Loucy (cell line): ENCODE measurements around the gene RBFOX2.

Experiments used
- H2AFZ ChIP-seq: fragments of 200-600 bp; sonication (generic); 2 replicates; pipeline ENCODE4 v1.6.0; 2016; ENCODE audit warnings: antibody characterized with exemption, mild to moderate bottlenecking, low read length, moderate library complexity
- H3F3A ChIP-seq: fragments of 200-600 bp; 2 replicates; pipeline ENCODE4 v1.6.0; 2016; ENCODE audit warnings: antibody characterized with exemption, low read depth, mild to moderate bottlenecking
- H3K27me3 ChIP-seq: fragments of 200-600 bp; sonication (generic); 2 replicates; pipeline ENCODE4 v1.6.1; 2014; ENCODE audit warnings: low read length, mild to moderate bottlenecking; ENCODE audit not compliant: insufficient read depth, poor library complexity, severe bottlenecking
- H3K36me3 ChIP-seq: fragments of 200-600 bp; sonication (generic); 2 replicates; pipeline ENCODE4 v1.6.1; 2016; ENCODE audit warnings: low read length; ENCODE audit not compliant: insufficient read depth
- H3K4me1 ChIP-seq: fragments of 200-600 bp; sonication (generic); 2 replicates; pipeline ENCODE4 v1.5.1; 2014; ENCODE audit warnings: low read length, mild to moderate bottlenecking; ENCODE audit not compliant: insufficient read depth, poor library complexity, severe bottlenecking
- H3K4me2 ChIP-seq: fragments of 200-600 bp; sonication (generic); 2 replicates; pipeline ENCODE4 v1.6.0; 2014; ENCODE audit warnings: antibody characterized with exemption, low read length, low read depth, mild to moderate bottlenecking; ENCODE audit not compliant: poor library complexity, severe bottlenecking
- H3K4me3 ChIP-seq: fragments of 200-600 bp; sonication (generic); 2 replicates; pipeline ENCODE4 v1.5.1; 2014; ENCODE audit warnings: low read length, mild to moderate bottlenecking, mixed read lengths; ENCODE audit not compliant: poor library complexity, severe bottlenecking
- H3K79me2 ChIP-seq: fragments of 200-600 bp; sonication (generic); 2 replicates; pipeline ENCODE4 v1.6.1; 2014; ENCODE audit warnings: low read length; ENCODE audit not compliant: insufficient read depth
- H3K9ac ChIP-seq: fragments of 200-600 bp; sonication (generic); 2 replicates; pipeline ENCODE4 v1.6.0; 2014; ENCODE audit warnings: mild to moderate bottlenecking, low read depth, low read length, moderate library complexity; ENCODE audit not compliant: poor library complexity, severe bottlenecking
- H3K9me2 ChIP-seq: fragments of 200-600 bp; sonication (generic); replicated peaks from 2 replicates; pipeline ENCODE4 v1.6.1; 2016; ENCODE audit warnings: low read depth, low read length, mixed read lengths
- H3K9me3 ChIP-seq: fragments of 200-600 bp; sonication (generic); 2 replicates; pipeline ENCODE4 v1.6.1; 2014; ENCODE audit warnings: mild to moderate bottlenecking, antibody characterized with exemption, low read length, low read depth; ENCODE audit not compliant: insufficient read depth
- H4K20me1 ChIP-seq: fragments of 200-600 bp; sonication (generic); 2 replicates; pipeline ENCODE4 v1.6.0; 2014; ENCODE audit warnings: antibody characterized with exemption, low read length, mild to moderate bottlenecking; ENCODE audit not compliant: insufficient read depth, poor library complexity, severe bottlenecking
- EZH2phosphoT487 ChIP-seq: fragments of 200-600 bp; IDR thresholded peaks from 2 replicates; pipeline ENCODE4 v1.6.1; 2018; ENCODE audit warnings: antibody characterized with exemption, mild to moderate bottlenecking, moderate library complexity, borderline replicate concordance
- TF ChIP-seq, protein P1 (sequence below): fragments of 200-600 bp; sonication (generic); conservative IDR thresholded peaks from 2 replicates; pipeline ENCODE4 v1.5.1; 2014; ENCODE audit warnings: mild to moderate bottlenecking, antibody characterized with exemption, low read length

Gene RBFOX2

DNA sequence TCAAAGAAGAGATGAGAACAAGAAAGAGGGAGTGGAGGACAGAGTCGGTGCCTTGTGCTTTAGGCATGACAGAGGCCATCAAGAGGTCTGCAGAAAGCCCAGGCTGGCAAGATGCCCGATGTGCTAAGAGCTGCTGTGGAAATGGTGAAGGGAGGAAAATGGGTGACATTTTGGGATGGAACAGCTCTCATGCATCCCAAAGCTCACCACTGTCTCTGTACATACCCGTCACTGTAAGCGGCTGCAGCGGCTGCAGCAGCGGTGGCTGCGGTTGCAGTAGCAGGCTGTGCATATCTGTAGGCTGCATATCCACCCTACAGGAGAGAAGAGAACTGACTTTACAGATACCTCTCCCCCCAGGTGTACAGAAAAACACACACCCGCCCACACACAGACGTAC lies 282.4 kb downstream of the RBFOX2 start:
- H3K9me2 ChIP-seq: no peaks in the 10 kb centered on the region
- H3F3A ChIP-seq: no peaks in the 10 kb centered on the region
- H3K9me3 ChIP-seq: no peaks in the 10 kb centered on the region
- H3K79me2 ChIP-seq: no peaks in the 10 kb centered on the region
- H3K4me2 ChIP-seq: no peak overlapping the region
- no peak overlapping the region for H3K9ac ChIP-seq
- no peak overlapping the region for H3K4me3 ChIP-seq
- H4K20me1 ChIP-seq: no peaks in the 10 kb centered on the region
- TF ChIP-seq, protein P1, sequence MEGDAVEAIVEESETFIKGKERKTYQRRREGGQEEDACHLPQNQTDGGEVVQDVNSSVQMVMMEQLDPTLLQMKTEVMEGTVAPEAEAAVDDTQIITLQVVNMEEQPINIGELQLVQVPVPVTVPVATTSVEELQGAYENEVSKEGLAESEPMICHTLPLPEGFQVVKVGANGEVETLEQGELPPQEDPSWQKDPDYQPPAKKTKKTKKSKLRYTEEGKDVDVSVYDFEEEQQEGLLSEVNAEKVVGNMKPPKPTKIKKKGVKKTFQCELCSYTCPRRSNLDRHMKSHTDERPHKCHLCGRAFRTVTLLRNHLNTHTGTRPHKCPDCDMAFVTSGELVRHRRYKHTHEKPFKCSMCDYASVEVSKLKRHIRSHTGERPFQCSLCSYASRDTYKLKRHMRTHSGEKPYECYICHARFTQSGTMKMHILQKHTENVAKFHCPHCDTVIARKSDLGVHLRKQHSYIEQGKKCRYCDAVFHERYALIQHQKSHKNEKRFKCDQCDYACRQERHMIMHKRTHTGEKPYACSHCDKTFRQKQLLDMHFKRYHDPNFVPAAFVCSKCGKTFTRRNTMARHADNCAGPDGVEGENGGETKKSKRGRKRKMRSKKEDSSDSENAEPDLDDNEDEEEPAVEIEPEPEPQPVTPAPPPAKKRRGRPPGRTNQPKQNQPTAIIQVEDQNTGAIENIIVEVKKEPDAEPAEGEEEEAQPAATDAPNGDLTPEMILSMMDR: no peak
- TF ChIP-seq EZH2phosphoT487: no peak
- H3K27me3 ChIP-seq: no peaks in the 10 kb centered on the region
- peaks cover 24% of the 10 kb centered on the region for H3K4me1 ChIP-seq
- no peaks in the 10 kb centered on the region for H3K36me3 ChIP-seq
- no peak overlapping the region for H2AFZ ChIP-seq

DNA sequence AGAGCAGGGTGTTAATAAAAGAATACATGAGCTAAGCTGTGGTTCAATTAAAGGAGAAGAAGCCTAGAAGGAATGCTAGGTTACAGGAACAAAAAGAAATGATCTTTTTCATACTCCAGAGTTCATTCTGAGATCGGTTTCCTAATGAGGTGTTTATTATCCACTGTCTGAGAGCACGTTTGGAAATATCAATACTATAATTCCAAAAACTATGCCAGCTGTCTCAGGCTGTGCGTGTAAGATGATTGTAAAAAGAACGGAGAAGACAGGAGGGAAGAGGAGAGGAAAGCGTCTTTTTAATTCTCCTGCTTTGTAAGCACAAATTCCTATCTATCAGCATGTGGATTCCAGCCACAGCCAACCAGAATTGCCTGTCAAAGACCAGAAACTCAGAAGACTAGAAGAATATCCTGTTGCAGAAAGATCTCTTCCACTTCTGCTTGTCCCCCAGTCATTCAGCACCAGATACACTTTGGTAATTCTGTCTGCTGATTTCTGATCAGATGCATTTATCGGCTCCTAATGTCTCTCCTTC lies 285.2 kb downstream of the RBFOX2 start:
- H3K4me1 ChIP-seq: no peaks in the 10 kb centered on the region
- H3K27me3 ChIP-seq: no peaks in the 10 kb centered on the region
- no peak overlapping the region for H2AFZ ChIP-seq
- no peak overlapping the region for H3K4me3 ChIP-seq
- H3K79me2 ChIP-seq: no peaks in the 10 kb centered on the region
- no peak overlapping the region for H3K9ac ChIP-seq
- no peaks in the 10 kb centered on the region for H3K9me2 ChIP-seq
- H3K4me2 ChIP-seq: no peak overlapping the region
- no peaks in the 10 kb centered on the region for H3F3A ChIP-seq
- H4K20me1 ChIP-seq: no peaks in the 10 kb centered on the region
- H3K9me3 ChIP-seq: no peaks in the 10 kb centered on the region
- TF ChIP-seq, protein P1: no peak
- no peak for TF ChIP-seq EZH2phosphoT487
- no peaks in the 10 kb centered on the region for H3K36me3 ChIP-seq

DNA sequence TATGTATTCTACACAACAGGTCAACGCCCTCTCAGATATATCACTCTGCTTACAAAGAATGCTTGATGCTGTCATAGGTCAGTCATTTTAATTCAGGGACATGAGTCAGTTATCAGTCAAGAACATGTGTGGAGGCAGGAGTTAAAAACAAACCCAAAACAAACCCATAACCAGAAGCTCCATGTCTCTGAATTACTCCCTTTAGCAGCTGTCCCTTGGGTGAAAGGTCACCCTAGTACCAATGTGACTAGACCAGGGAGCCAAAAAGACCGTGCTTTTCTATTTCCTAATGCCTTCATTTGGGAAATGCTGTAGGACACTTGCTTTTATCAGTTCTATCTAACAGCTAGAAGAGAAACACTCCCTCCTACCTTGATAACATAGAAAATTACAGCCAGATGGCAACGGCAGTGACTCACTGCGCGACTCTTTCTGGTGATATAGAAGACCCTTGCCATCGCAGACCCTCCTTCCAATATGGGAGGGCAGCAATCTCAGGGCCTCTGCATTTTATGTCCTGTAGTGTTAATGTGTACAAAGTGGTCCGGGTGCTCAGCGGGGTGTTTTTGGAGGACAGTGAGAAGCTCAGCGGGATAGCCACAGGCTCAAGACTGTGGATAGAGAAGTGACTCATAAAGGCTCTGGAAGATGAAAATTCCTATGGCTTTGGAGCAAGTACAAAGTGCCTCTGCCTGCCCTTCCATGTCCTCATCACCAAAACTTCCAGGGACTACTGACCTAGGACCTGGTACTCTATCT lies 286.1 kb downstream of the RBFOX2 start:
- no peak overlapping the region for H3K9ac ChIP-seq
- H3K79me2 ChIP-seq: no peaks in the 10 kb centered on the region
- no peaks in the 10 kb centered on the region for H4K20me1 ChIP-seq
- no peaks in the 10 kb centered on the region for H3K9me2 ChIP-seq
- H3K9me3 ChIP-seq: no peaks in the 10 kb centered on the region
- no peak overlapping the region for H3K4me2 ChIP-seq
- H3K4me3 ChIP-seq: no peak overlapping the region
- H3F3A ChIP-seq: no peaks in the 10 kb centered on the region
- H3K4me1 ChIP-seq: no peaks in the 10 kb centered on the region
- TF ChIP-seq EZH2phosphoT487: no peak
- TF ChIP-seq, protein P1: no peak
- H3K27me3 ChIP-seq: no peaks in the 10 kb centered on the region
- no peaks in the 10 kb centered on the region for H3K36me3 ChIP-seq
- H2AFZ ChIP-seq: no peak overlapping the region
